Right lobe of liver (tissue), 6 donors: ENCODE data around the gene SLC6A18. TPM values are rescaled to one million over a fixed set of nuclear protein-coding genes. Genes with fewer than 3 reads are reported as not detected.

Experiments
- ATAC-seq, 4 donors: fragments of 200-7000 bp; cut with Tn5 transposase; one replicate each; pipeline ENCODE4 v1.9.1; 2020; ENCODE audit warnings: mild to moderate bottlenecking in 4 of 4, moderate library complexity in 4 of 4
- DNase-seq, 3 donors: peaks; one replicate each; pipeline ENCODE4 v3.0.0-alpha.2; 2020
- H3K27ac ChIP-seq, 3 donors: fragments of 200-600 bp; one replicate each; pipeline ENCODE4 v1.8.0; 2022
- H3K27me3 ChIP-seq, 2 donors: fragments of 200-600 bp; one replicate each; pipeline ENCODE4 v1.8.0; 2022
- H3K36me3 ChIP-seq, 4 donors: fragments of 200-600 bp; sonication (generic) in 1 of 4; one replicate each; pipeline versions ENCODE4 v1.5.1 to v1.8.0; 2017 to 2022; ENCODE audit warnings: control low read depth in 1 of 4
- H3K4me1 ChIP-seq, 4 donors: fragments of 200-600 bp; sonication (generic) in 1 of 4; one replicate each; pipeline versions ENCODE4 v1.5.1 to v1.8.0; 2017 to 2022; ENCODE audit warnings: control low read depth in 1 of 4
- H3K4me3 ChIP-seq, 3 donors: fragments of 200-600 bp; one replicate each; pipeline ENCODE4 v1.8.0; 2022
- H3K9me3 ChIP-seq, 4 donors: fragments of 200-600 bp; sonication (generic) in 1 of 4; one replicate each; pipeline versions ENCODE4 v1.5.1 to v1.8.0; 2017 to 2022; ENCODE audit warnings: control low read depth in 1 of 4
- POLR2A ChIP-seq: fragments of 450-650 bp; IDR thresholded peaks from one replicate; pipeline ENCODE4 v1.6.1; 2017; ENCODE audit warnings: antibody characterized with exemption, mild to moderate bottlenecking
- WGBS: methylation state at CpG from one replicate; pipeline ENCODE4 v1.1.6; 2018; ENCODE audit warnings: low coverage, low lambda C conversion rate; ENCODE audit not compliant: insufficient coverage; ENCODE audit errors: missing lambda C conversion rate; 5-methylcytosine and 5-hydroxymethylcytosine counted together
- intact Hi-C, 2 donors: fragments of 100-400 bp; cut with DNase I; formaldehyde crosslinking; loops; one replicate each; pipeline versions ENCODE4 v1.11.2 to v1.14.1; 2022
- total RNA-seq, 6 experiments: library from RNA; depleted of rRNA in 2 of 6; stranded (reverse); fragments of >200 nt in 2 of 6; fragmentation: NEBNext Ultra II Directional in 3 of 6; extraction: Animal tissue kit (Norgen Biotek cat#: 25700) in 3 of 6; gene quantifications; one replicate each; pipeline versions ENCODE4 v1.1.0 to v1.2.4, GENCODE V29; 2016 to 2023
- TF ChIP-seq, protein P1 (sequence below), 4 donors: fragments of 200-600 bp in 3 of 4; fragments of 450-650 bp in 1 of 4; IDR thresholded peaks; one replicate each; pipeline versions ENCODE4 v1.5.1 to v1.8.0; 2016 to 2022; ENCODE audit warnings: antibody characterized with exemption in 4 of 4, mild to moderate bottlenecking in 2 of 4
- donor health status: DM: no; HTN: yes; CAD: no.
- donor health status: DM: no; HTN: no; CAD: no.
- donor health status: DM: no; HTN: no; CAD: no.
- donor health status: DM: no; HTN: yes; CAD: no.
- donor health status: DM: no; HTN: yes; CAD: no.

Gene SLC6A18
- total RNA-seq, 6 experiments from 2014 or later = not detected

DNA sequence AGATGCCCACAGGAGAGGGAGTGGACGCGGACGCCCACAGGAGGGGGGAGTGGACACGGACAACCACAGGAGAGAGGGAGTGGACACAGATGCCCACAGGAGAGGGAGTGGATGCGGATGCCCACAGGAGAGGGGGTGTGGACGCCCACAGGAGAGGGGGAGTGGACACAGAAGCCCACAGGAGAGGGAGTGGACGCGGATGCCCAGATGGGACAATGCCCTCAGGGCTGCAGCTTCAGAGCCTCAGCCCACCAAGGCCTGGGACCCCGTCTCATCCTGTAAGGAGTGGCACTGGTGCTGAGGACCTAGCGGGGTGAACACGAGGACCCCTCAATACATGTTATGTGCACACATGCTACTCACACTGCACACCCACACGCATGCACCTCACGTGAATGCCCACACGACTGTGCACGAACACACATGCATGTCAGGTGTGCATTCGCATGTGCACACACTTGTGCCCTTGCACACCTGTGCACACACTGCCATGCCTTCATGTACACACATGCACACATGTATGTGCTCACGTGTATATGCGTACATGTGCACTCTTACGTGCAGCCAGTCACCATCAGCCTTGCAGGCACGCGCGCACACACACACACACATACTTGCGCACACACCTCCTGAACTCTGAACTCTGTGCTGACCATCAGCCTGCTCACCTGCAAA lies 34.8 kb downstream of the SLC6A18 start:
- no peaks in the 10 kb centered on the region for H3K27me3 ChIP-seq
- no peaks in the 10 kb centered on the region for H3K36me3 ChIP-seq
- no peak overlapping the region for H3K27ac ChIP-seq
- 83% methylated on average over 9 of the region's 23 CpGs for WGBS
- H3K4me1 ChIP-seq = no peaks in the 10 kb centered on the region
- TF ChIP-seq, protein P1, sequence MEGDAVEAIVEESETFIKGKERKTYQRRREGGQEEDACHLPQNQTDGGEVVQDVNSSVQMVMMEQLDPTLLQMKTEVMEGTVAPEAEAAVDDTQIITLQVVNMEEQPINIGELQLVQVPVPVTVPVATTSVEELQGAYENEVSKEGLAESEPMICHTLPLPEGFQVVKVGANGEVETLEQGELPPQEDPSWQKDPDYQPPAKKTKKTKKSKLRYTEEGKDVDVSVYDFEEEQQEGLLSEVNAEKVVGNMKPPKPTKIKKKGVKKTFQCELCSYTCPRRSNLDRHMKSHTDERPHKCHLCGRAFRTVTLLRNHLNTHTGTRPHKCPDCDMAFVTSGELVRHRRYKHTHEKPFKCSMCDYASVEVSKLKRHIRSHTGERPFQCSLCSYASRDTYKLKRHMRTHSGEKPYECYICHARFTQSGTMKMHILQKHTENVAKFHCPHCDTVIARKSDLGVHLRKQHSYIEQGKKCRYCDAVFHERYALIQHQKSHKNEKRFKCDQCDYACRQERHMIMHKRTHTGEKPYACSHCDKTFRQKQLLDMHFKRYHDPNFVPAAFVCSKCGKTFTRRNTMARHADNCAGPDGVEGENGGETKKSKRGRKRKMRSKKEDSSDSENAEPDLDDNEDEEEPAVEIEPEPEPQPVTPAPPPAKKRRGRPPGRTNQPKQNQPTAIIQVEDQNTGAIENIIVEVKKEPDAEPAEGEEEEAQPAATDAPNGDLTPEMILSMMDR (IDR thresholded peaks at IDR 0.05) = no peak
- TF ChIP-seq POLR2A = no peak
- intact Hi-C loops = no loop called here
- DNase-seq (no peak), ATAC-seq (no peak)
- no peaks in the 10 kb centered on the region for H3K9me3 ChIP-seq
- no peak overlapping the region for H3K4me3 ChIP-seq

DNA sequence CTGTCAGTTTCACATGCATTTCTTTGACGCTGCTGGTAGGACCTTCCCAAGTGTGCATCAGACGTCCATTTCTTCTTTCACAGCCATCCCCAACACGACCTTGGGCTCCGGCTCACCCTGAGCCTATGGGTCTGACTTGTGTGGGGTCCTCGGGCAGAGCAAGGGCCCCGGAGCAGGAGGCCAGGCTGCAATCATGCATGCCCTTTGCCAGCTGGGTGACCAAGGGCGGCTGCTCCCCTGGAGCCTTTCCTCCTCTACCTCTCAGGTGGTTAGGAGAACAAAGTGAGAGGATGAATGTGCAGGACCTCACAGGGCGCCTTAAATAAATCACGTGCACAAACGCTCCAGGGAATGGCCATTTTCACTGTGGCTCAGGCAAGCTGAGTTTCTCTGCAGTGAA lies 36.5 kb downstream of the SLC6A18 start:
- DNase-seq = no peak
- H3K27me3 ChIP-seq = no peaks in the 10 kb centered on the region
- no peak overlapping the region for H3K4me3 ChIP-seq
- no peak for ATAC-seq
- TF ChIP-seq POLR2A = no peak
- TF ChIP-seq, protein P1 (IDR thresholded peaks at IDR 0.05) = no peak
- H3K27ac ChIP-seq = no peak overlapping the region
- intact Hi-C loops = no loop called here
- WGBS = no CpG with 5 or more reads among the region's 10 CpGs
- H3K4me1 ChIP-seq = no peaks in the 10 kb centered on the region
- H3K36me3 ChIP-seq = no peaks in the 10 kb centered on the region
- H3K9me3 ChIP-seq = no peaks in the 10 kb centered on the region

DNA sequence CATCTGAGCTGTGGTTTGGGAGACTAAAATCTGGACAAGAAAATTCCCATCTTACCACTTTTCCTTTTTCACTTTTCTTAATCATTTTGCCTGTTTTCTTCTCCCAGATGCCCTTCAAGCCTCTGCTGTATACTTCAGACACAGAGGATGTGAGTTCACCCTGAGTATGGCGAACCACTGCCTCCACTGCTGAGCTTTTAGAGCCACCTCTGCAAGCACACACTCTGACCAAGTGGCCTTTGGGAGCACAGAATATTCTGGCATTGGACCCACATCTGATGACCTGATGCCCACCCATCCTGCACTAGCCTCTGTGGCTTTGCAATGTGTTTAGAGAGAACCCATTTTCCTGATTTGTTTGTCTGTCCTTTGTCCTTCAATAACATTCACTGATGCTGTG lies 37.2 kb downstream of the SLC6A18 start:
- H3K4me3 ChIP-seq = no peak overlapping the region
- no peak for ATAC-seq
- no peak for TF ChIP-seq POLR2A
- TF ChIP-seq, protein P1 (IDR thresholded peaks at IDR 0.05) = no peak
- no peaks in the 10 kb centered on the region for H3K36me3 ChIP-seq
- no peaks in the 10 kb centered on the region for H3K9me3 ChIP-seq
- intact Hi-C loops = no loop called here
- no peak overlapping the region for H3K27ac ChIP-seq
- H3K27me3 ChIP-seq = no peaks in the 10 kb centered on the region
- 83% methylated on average over 1 of the region's 1 CpG for WGBS
- H3K4me1 ChIP-seq = no peaks in the 10 kb centered on the region
- DNase-seq = no peak

DNA sequence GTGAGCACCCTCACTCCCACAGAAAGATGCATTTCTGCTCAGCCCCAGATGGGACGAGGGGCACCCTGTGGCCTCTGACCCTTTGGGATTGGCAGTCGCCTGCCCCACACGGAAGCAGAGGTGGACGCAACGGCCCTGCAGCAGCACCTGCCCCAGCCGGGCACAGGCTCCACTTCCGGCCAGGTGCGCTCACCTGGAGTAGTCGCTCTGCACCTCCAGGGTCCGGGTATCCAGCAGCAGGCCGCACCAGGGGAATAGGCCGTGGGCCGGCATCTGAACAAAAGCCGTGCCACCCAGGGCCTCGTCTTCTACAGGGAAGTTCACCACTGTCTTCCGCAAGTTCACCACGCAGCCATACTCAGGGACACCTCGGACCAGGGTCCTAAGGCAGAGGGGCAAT lies 39.0 kb downstream of the SLC6A18 start:
- no peaks in the 10 kb centered on the region for H3K27me3 ChIP-seq
- intact Hi-C loops = no loop called here
- no peaks in the 10 kb centered on the region for H3K36me3 ChIP-seq
- H3K4me1 ChIP-seq = no peaks in the 10 kb centered on the region
- ATAC-seq (no peak), DNase-seq (no peak)
- no CpG with 5 or more reads among the region's 18 CpGs for WGBS
- no peaks in the 10 kb centered on the region for H3K9me3 ChIP-seq
- H3K4me3 ChIP-seq = no peak overlapping the region
- TF ChIP-seq, protein P1 (IDR thresholded peaks at IDR 0.05) = no peak
- no peak for TF ChIP-seq POLR2A
- H3K27ac ChIP-seq = no peak overlapping the region
